PC-9 (cell line): ENCODE results near the gene LRP1B.
"Not testable (repeated sequence)": the region's sequence is repeated elsewhere in the genome, so short reads cannot be mapped to it uniquely, and the experiment has no call there.

Experiments
- EZH2 ChIP-seq: fragments of 200-600 bp; sonication (generic); IDR thresholded peaks from 2 replicates; pipeline ENCODE4 v1.8.0; 2017; ENCODE audit warnings: antibody characterized with exemption, low read depth
- TF ChIP-seq, protein P1 (sequence below): fragments of 200-600 bp; sonication (generic); conservative IDR thresholded peaks from 2 replicates; pipeline ENCODE4 v1.6.1; 2017; ENCODE audit warnings: mixed run types, antibody characterized with exemption, mild to moderate bottlenecking, moderate library complexity

- TF ChIP-seq, protein P1, sequence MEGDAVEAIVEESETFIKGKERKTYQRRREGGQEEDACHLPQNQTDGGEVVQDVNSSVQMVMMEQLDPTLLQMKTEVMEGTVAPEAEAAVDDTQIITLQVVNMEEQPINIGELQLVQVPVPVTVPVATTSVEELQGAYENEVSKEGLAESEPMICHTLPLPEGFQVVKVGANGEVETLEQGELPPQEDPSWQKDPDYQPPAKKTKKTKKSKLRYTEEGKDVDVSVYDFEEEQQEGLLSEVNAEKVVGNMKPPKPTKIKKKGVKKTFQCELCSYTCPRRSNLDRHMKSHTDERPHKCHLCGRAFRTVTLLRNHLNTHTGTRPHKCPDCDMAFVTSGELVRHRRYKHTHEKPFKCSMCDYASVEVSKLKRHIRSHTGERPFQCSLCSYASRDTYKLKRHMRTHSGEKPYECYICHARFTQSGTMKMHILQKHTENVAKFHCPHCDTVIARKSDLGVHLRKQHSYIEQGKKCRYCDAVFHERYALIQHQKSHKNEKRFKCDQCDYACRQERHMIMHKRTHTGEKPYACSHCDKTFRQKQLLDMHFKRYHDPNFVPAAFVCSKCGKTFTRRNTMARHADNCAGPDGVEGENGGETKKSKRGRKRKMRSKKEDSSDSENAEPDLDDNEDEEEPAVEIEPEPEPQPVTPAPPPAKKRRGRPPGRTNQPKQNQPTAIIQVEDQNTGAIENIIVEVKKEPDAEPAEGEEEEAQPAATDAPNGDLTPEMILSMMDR: not testable (repeated sequence)
- not testable (repeated sequence) for TF ChIP-seq EZH2
Measured at GRCh38 chr2:140415035-140415434, 1715.8 kb downstream of the LRP1B start.
